C4-2B (cell line): ENCODE measurements around the gene ACAP3.

Source experiments
- CTCF ChIP-seq: fragments of 450-650 bp; conservative IDR thresholded peaks from 2 replicates; pipeline ENCODE4 v1.5.1; 2017; ENCODE audit warnings: mild to moderate bottlenecking
- ZFX ChIP-seq: fragments of 450-650 bp; IDR thresholded peaks from 2 replicates; pipeline ENCODE4 v1.6.1; 2017

GRCh38 chr1:1324084-1324523 is 16.4 kb upstream of the ACAP3 start:
- TF ChIP-seq CTCF: no peak
- TF ChIP-seq ZFX: peak; percentile 49; the same call in 1 of the 2 replicates
